GM11168 (cell line): ENCODE results near the gene FECH.
"Not testable (repeated sequence)": the region's sequence is repeated elsewhere in the genome, so short reads cannot be mapped to it uniquely, and the experiment has no call there.

Source experiments
- in situ Hi-C: fragments of 300-500 bp; cut with MboI; formaldehyde crosslinking; loops from one replicate; pipeline ENCODE4 v1.12.0; 2022; ENCODE audit warnings: low sequenced_read_pairs; ENCODE audit not compliant: unreplicated experiment

The FECH gene

GRCh38 chr18:57586251-57587049 lies at the start of gene FECH:
Gene FECH (minus strand): TSS chr18:57586702. CDS start chr18:57586620, 82 bp downstream.
- in situ Hi-C loops = no loop called here

- in situ Hi-C loops = no loop called here
Observed at GRCh38 chr18:57635003-57635822, 48.7 kb upstream of the FECH start.

GRCh38 chr18:57631697-57632096 lies 45.2 kb upstream of the FECH start:
- in situ Hi-C loops = no loop called here

GRCh38 chr18:57630754-57631595 lies 44.5 kb upstream of the FECH start:
- in situ Hi-C loops = no loop called here

- in situ Hi-C loops = no loop called here
Observed at GRCh38 chr18:57630002-57630753, 43.7 kb upstream of the FECH start.

GRCh38 chr18:57629422-57629821 lies 42.9 kb upstream of the FECH start:
- in situ Hi-C loops = loop anchor here (10.0 kb wide), 1 partner anchor 225 kb away; no protein-coding TSS in a partner anchor

- in situ Hi-C loops = loop anchor here (10.0 kb wide), 1 partner anchor 227 kb away; no protein-coding TSS in a partner anchor
Observed at GRCh38 chr18:57627488-57627887, 41.0 kb upstream of the FECH start.

GRCh38 chr18:57624988-57625387 lies 38.5 kb upstream of the FECH start:
- in situ Hi-C loops = loop anchor here (10.0 kb wide), 1 partner anchor 230 kb away; no protein-coding TSS in a partner anchor

GRCh38 chr18:57621246-57621604 lies 34.7 kb upstream of the FECH start:
- in situ Hi-C loops = loop anchor here (10.0 kb wide), 1 partner anchor 234 kb away; no protein-coding TSS in a partner anchor

- in situ Hi-C loops = loop anchor here (10.0 kb wide), 1 partner anchor 235 kb away; no protein-coding TSS in a partner anchor
Observed at GRCh38 chr18:57619876-57620275, 33.4 kb upstream of the FECH start.

- in situ Hi-C loops = no loop called here
Observed at GRCh38 chr18:57618910-57619309, 32.4 kb upstream of the FECH start.

GRCh38 chr18:57603871-57604270 lies 17.4 kb upstream of the FECH start:
- in situ Hi-C loops = no loop called here

GRCh38 chr18:57595347-57595746 lies 8.8 kb upstream of the FECH start:
- in situ Hi-C loops = no loop called here

GRCh38 chr18:57592716-57593115 lies 6.2 kb upstream of the FECH start:
- in situ Hi-C loops = not testable (repeated sequence)

GRCh38 chr18:57589161-57589560 lies 2.7 kb upstream of the FECH start:
- in situ Hi-C loops = no loop called here

- in situ Hi-C loops = no loop called here
Observed at GRCh38 chr18:57587098-57587661, 678 bp upstream of the FECH start.

GRCh38 chr18:57585855-57586250 lies 649 bp downstream of the FECH start:
- in situ Hi-C loops = no loop called here

GRCh38 chr18:57585421-57585820 lies 1.1 kb downstream of the FECH start:
- in situ Hi-C loops = no loop called here

- in situ Hi-C loops = no loop called here
Observed at GRCh38 chr18:57584444-57584843, 2.1 kb downstream of the FECH start.
